Measurements from ENCODE around the gene GLDN. TPM values are rescaled to one million over a fixed set of nuclear protein-coding genes. Genes with fewer than 3 reads are reported as not detected.

The GLDN gene
- total RNA-seq, 4 donors from 2014 or later: 0.27 to 1.8 (median 1.2) TPM

- peaks cover 0 to 2% of the 10 kb centered on the region in 2 donors for H3K4me1 ChIP-seq
- intact Hi-C loops (cut with DNase I): no loop called here
- TF ChIP-seq POLR2A (IDR thresholded peaks at IDR 0.05): no peak
- no peak for TF ChIP-seq CTCF (IDR thresholded peaks at IDR 0.05)
- no peaks in the 10 kb centered on the region for H3K36me3 ChIP-seq
- H3K27ac ChIP-seq: no peak overlapping the region
- no peaks in the 10 kb centered on the region for H3K9me3 ChIP-seq
- DNase-seq: no peak
- 44 to 60% methylated on average over 2 of the region's 2 CpGs for WGBS, 2 donors
- H3K4me3 ChIP-seq (replicated peaks in 1 of 3): no peak overlapping the region
- H3K27me3 ChIP-seq: no peaks in the 10 kb centered on the region
These were observed 12.5 kb downstream of the GLDN start for GRCh38 chr15:51353976-51354375.

GRCh38 chr15:51355096-51355495 lies 13.6 kb downstream of the GLDN start:
- H3K4me3 ChIP-seq (replicated peaks in 1 of 3): no peak overlapping the region
- H3K9me3 ChIP-seq: no peaks in the 10 kb centered on the region
- intact Hi-C loops (cut with DNase I): no loop called here
- WGBS, 2 donors: 91 to 97% methylated on average over 1 of the region's 1 CpG
- H3K27ac ChIP-seq: no peak overlapping the region
- no peaks in the 10 kb centered on the region for H3K27me3 ChIP-seq
- no peaks in the 10 kb centered on the region for H3K4me1 ChIP-seq
- no peak for DNase-seq
- no peaks in the 10 kb centered on the region for H3K36me3 ChIP-seq
- TF ChIP-seq CTCF (IDR thresholded peaks at IDR 0.05) (no peak), POLR2A (IDR thresholded peaks at IDR 0.05) (no peak)

GRCh38 chr15:51356147-51356546 lies 14.7 kb downstream of the GLDN start:
- Histone ChIP-seq H3K9me3 (no peaks in the 10 kb centered on the region), H3K27me3 (no peaks in the 10 kb centered on the region), H3K4me1 (no peaks in the 10 kb centered on the region), H3K27ac (no peak overlapping the region), H3K36me3 (no peaks in the 10 kb centered on the region), H3K4me3 (replicated peaks in 1 of 3) (no peak overlapping the region)
- WGBS, 2 donors: 96 to 99% methylated on average over 5 of the region's 5 CpGs
- intact Hi-C loops (cut with DNase I): no loop called here
- TF ChIP-seq POLR2A (IDR thresholded peaks at IDR 0.05): no peak
- TF ChIP-seq CTCF (IDR thresholded peaks at IDR 0.05): no peak
- no peak for DNase-seq

GRCh38 chr15:51356983-51357382 lies 15.5 kb downstream of the GLDN start:
- 95 to 97% methylated on average over 6 of the region's 6 CpGs for WGBS, 2 donors
- DNase-seq: no peak

GRCh38 chr15:51359981-51360380 lies 18.5 kb downstream of the GLDN start:
- TF ChIP-seq CTCF (IDR thresholded peaks at IDR 0.05) (no peak), POLR2A (IDR thresholded peaks at IDR 0.05) (no peak)
- WGBS, 2 donors: 81 to 87% methylated on average over 7 of the region's 7 CpGs
- DNase-seq: no peak
- no peaks in the 10 kb centered on the region for H3K4me1 ChIP-seq
- H3K27me3 ChIP-seq: no peaks in the 10 kb centered on the region
- intact Hi-C loops (cut with DNase I): no loop called here
- no peak overlapping the region for H3K4me3 ChIP-seq (replicated peaks in 1 of 3)
- H3K36me3 ChIP-seq: no peaks in the 10 kb centered on the region
- no peak overlapping the region for H3K27ac ChIP-seq
- no peaks in the 10 kb centered on the region for H3K9me3 ChIP-seq

More at GRCh38 chr15:51356983-51357382, 15.5 kb downstream of the GLDN start:
- intact Hi-C loops (cut with DNase I): no loop called here
- Histone ChIP-seq H3K4me1 (no peaks in the 10 kb centered on the region), H3K27ac (no peak overlapping the region), H3K36me3 (no peaks in the 10 kb centered on the region), H3K4me3 (replicated peaks in 1 of 3) (no peak overlapping the region), H3K9me3 (no peaks in the 10 kb centered on the region), H3K27me3 (no peaks in the 10 kb centered on the region)
- no peak for TF ChIP-seq POLR2A (IDR thresholded peaks at IDR 0.05)
- no peak for TF ChIP-seq CTCF (IDR thresholded peaks at IDR 0.05)

Data from thyroid gland (tissue), 4 donors.